Measurements from ENCODE around the gene CUL3.
"Not testable (repeated sequence)": the region's sequence is repeated elsewhere in the genome, so short reads cannot be mapped to it uniquely, and the experiment has no call there.

CUL3 gene

GRCh38 chr2:224543939-224544338, 41.2 kb downstream of the CUL3 start:
- no peak for DNase-seq (ENCODE audit: low spot score)

GRCh38 chr2:224538561-224539138, 46.5 kb downstream of the CUL3 start:
- no peak for DNase-seq (ENCODE audit: low spot score)

- DNase-seq (ENCODE audit: low spot score) = no peak
These were observed 52.2 kb downstream of the CUL3 start for GRCh38 chr2:224532931-224533330.

GRCh38 chr2:224532441-224532840, 52.7 kb downstream of the CUL3 start:
- no peak for DNase-seq (ENCODE audit: low spot score)

GRCh38 chr2:224528171-224528570, 57.0 kb downstream of the CUL3 start:
- peak; percentile 38 for DNase-seq (ENCODE audit: low spot score)

GRCh38 chr2:224525774-224526173, 59.4 kb downstream of the CUL3 start:
- no peak for DNase-seq (ENCODE audit: low spot score)

- DNase-seq (ENCODE audit: low spot score) = no peak
These were observed 60.5 kb downstream of the CUL3 start for GRCh38 chr2:224524657-224525056.

GRCh38 chr2:224523626-224524577, 61.3 kb downstream of the CUL3 start:
- no peak for DNase-seq (ENCODE audit: low spot score)

- DNase-seq (ENCODE audit: low spot score) = not testable (repeated sequence)
These were observed 62.7 kb downstream of the CUL3 start for GRCh38 chr2:224522483-224522882.

- no peak for DNase-seq (ENCODE audit: low spot score)
These were observed 65.1 kb downstream of the CUL3 start for GRCh38 chr2:224520064-224520463.

- DNase-seq (ENCODE audit: low spot score) = no peak
These were observed 66.2 kb downstream of the CUL3 start for GRCh38 chr2:224518806-224519580.

- no peak for DNase-seq (ENCODE audit: low spot score)
These were observed 67.2 kb downstream of the CUL3 start for GRCh38 chr2:224517963-224518362.

GRCh38 chr2:224516393-224516792, 68.8 kb downstream of the CUL3 start:
- not testable (repeated sequence) for DNase-seq (ENCODE audit: low spot score)

- DNase-seq (ENCODE audit: low spot score) = no peak
These were observed 71.2 kb downstream of the CUL3 start for GRCh38 chr2:224513991-224514390.

- no peak for DNase-seq (ENCODE audit: low spot score)
These were observed 77.4 kb downstream of the CUL3 start for GRCh38 chr2:224507789-224508188.

GRCh38 chr2:224506494-224506893, 78.7 kb downstream of the CUL3 start:
- no peak for DNase-seq (ENCODE audit: low spot score)

GRCh38 chr2:224498991-224499390, 86.2 kb downstream of the CUL3 start:
- DNase-seq (ENCODE audit: low spot score) = no peak

- no peak for DNase-seq (ENCODE audit: low spot score)
These were observed 92.6 kb downstream of the CUL3 start for GRCh38 chr2:224492531-224492930.

- DNase-seq (ENCODE audit: low spot score) = not testable (repeated sequence)
These were observed 97.2 kb downstream of the CUL3 start for GRCh38 chr2:224487940-224488339.

- DNase-seq (ENCODE audit: low spot score) = not testable (repeated sequence)
These were observed 99.8 kb downstream of the CUL3 start for GRCh38 chr2:224485081-224486014.

GRCh38 chr2:224479826-224480225, 105.3 kb downstream of the CUL3 start:
- DNase-seq (ENCODE audit: low spot score) = no peak

All from D341Med (cell line).